Endothelial cell of umbilical vein (primary cell): ENCODE data around the gene TOP1.

Source experiments
- EZH2 ChIP-seq: IDR thresholded peaks from 2 replicates; pipeline ENCODE4 v1.6.1; 2012; ENCODE audit warnings: borderline replicate concordance, low read depth, mild to moderate bottlenecking, moderate library complexity, low read length, inconsistent platforms; ENCODE audit not compliant: severe bottlenecking
- POLR2A ChIP-seq: IDR thresholded peaks from 2 replicates; pipeline ENCODE4 v1.6.1; 2012; ENCODE audit warnings: low read depth, mild to moderate bottlenecking, control low read depth, low read length

- no peak for TF ChIP-seq POLR2A
- no peak for TF ChIP-seq EZH2
These were observed 114.7 kb downstream of the TOP1 start for GRCh38 chr20:41143354-41143753.
